NT2/D1 (cell line): ENCODE results near the gene PIP5K1A.

Experiments
- DNase-seq: peaks from one replicate; pipeline ENCODE4 v3.0.0-alpha.2; 2011; ENCODE audit warnings: low read depth, low spot score
- H3K27me3 ChIP-seq: 2 replicates; pipeline ENCODE4 v1.6.0; 2011; ENCODE audit warnings: mild to moderate bottlenecking; ENCODE audit not compliant: insufficient read length, insufficient read depth
- H3K36me3 ChIP-seq: 2 replicates; pipeline ENCODE4 v1.6.1; 2011; ENCODE audit warnings: mild to moderate bottlenecking, low read length, mixed read lengths; ENCODE audit not compliant: insufficient read depth, insufficient read length
- H3K4me1 ChIP-seq: 2 replicates; pipeline ENCODE4 v1.5.1; 2011; ENCODE audit not compliant: insufficient read depth, insufficient read length
- H3K4me3 ChIP-seq: 2 replicates; pipeline ENCODE4 v1.5.1; 2011; ENCODE audit warnings: low read depth; ENCODE audit not compliant: insufficient read length
- H3K9ac ChIP-seq: 2 replicates; pipeline ENCODE4 v1.6.0; 2011; ENCODE audit warnings: low read depth; ENCODE audit not compliant: insufficient read length
- H3K9me3 ChIP-seq: 2 replicates; pipeline ENCODE4 v1.5.1; 2011; ENCODE audit warnings: mild to moderate bottlenecking, low read length; ENCODE audit not compliant: insufficient read depth
- SUZ12 ChIP-seq: IDR thresholded peaks from 2 replicates; pipeline ENCODE4 v1.6.1; 2011; ENCODE audit not compliant: insufficient read length, insufficient read depth; ENCODE audit errors: extremely low read depth
- YY1 ChIP-seq: IDR thresholded peaks from 2 replicates; pipeline ENCODE4 v1.6.1; 2011; ENCODE audit not compliant: insufficient read length, insufficient read depth
- ZNF274 ChIP-seq: IDR thresholded peaks from 2 replicates; pipeline ENCODE4 v1.6.1; 2011; ENCODE audit warnings: mild to moderate bottlenecking, low read depth, low read length

PIP5K1A gene

GRCh38 chr1:151211972-151212705 lies 13.8 kb downstream of the PIP5K1A start:
- Histone ChIP-seq H3K27me3 (no peaks in the 10 kb centered on the region), H3K4me3 (no peak overlapping the region), H3K9ac (no peak overlapping the region), H3K36me3 (peaks cover 71% of the 10 kb centered on the region), H3K9me3 (no peaks in the 10 kb centered on the region), H3K4me1 (peaks cover 2% of the 10 kb centered on the region)
- DNase-seq, result no peak
- TF ChIP-seq ZNF274 (no peak), YY1 (no peak), SUZ12 (no peak)

- Histone ChIP-seq H3K9ac (no peak overlapping the region), H3K4me3 (no peak overlapping the region), H3K9me3 (no peaks in the 10 kb centered on the region), H3K27me3 (no peaks in the 10 kb centered on the region), H3K36me3 (peaks cover 66% of the 10 kb centered on the region), H3K4me1 (peaks cover 2% of the 10 kb centered on the region)
- no peak for TF ChIP-seq ZNF274
- TF ChIP-seq SUZ12, result no peak
- no peak for TF ChIP-seq YY1
- no peak for DNase-seq
Observed at GRCh38 chr1:151213560-151213959, 15.2 kb downstream of the PIP5K1A start.

- Histone ChIP-seq H3K4me3 (no peak overlapping the region), H3K27me3 (no peaks in the 10 kb centered on the region), H3K4me1 (no peaks in the 10 kb centered on the region), H3K9ac (no peak overlapping the region), H3K36me3 (peaks cover 63% of the 10 kb centered on the region), H3K9me3 (no peaks in the 10 kb centered on the region)
- DNase-seq, result no peak
- TF ChIP-seq YY1 (no peak), ZNF274 (no peak), SUZ12 (no peak)
Observed at GRCh38 chr1:151221616-151222015, 23.3 kb downstream of the PIP5K1A start.

- TF ChIP-seq SUZ12, result no peak
- TF ChIP-seq ZNF274, result no peak
- no peak for TF ChIP-seq YY1
- no peaks in the 10 kb centered on the region for H3K9me3 ChIP-seq
- peaks cover 65% of the 10 kb centered on the region for H3K36me3 ChIP-seq
- no peaks in the 10 kb centered on the region for H3K4me1 ChIP-seq
- H3K27me3 ChIP-seq, result no peaks in the 10 kb centered on the region
- H3K4me3 ChIP-seq, result no peak overlapping the region
- no peak overlapping the region for H3K9ac ChIP-seq
- no peak for DNase-seq
Observed at GRCh38 chr1:151222130-151222529, 23.8 kb downstream of the PIP5K1A start.

GRCh38 chr1:151235235-151235634 lies 36.9 kb downstream of the PIP5K1A start:
- no peaks in the 10 kb centered on the region for H3K9me3 ChIP-seq
- no peaks in the 10 kb centered on the region for H3K4me1 ChIP-seq
- peaks cover 97% of the 10 kb centered on the region for H3K36me3 ChIP-seq
- DNase-seq, result no peak
- H3K4me3 ChIP-seq, result no peak overlapping the region
- H3K9ac ChIP-seq, result no peak overlapping the region
- H3K27me3 ChIP-seq, result no peaks in the 10 kb centered on the region
- TF ChIP-seq ZNF274 (no peak), SUZ12 (no peak), YY1 (no peak)

- no peak for TF ChIP-seq SUZ12
- Histone ChIP-seq H3K27me3 (no peaks in the 10 kb centered on the region), H3K4me3 (no peak overlapping the region), H3K36me3 (peaks cover 98% of the 10 kb centered on the region), H3K9ac (no peak overlapping the region), H3K9me3 (no peaks in the 10 kb centered on the region), H3K4me1 (no peaks in the 10 kb centered on the region)
- no peak for DNase-seq
Observed at GRCh38 chr1:151237678-151238466, 39.5 kb downstream of the PIP5K1A start.

GRCh38 chr1:151238467-151238739 lies 40.1 kb downstream of the PIP5K1A start:
- TF ChIP-seq YY1 (no peak), SUZ12 (no peak), ZNF274 (no peak)
- no peak for DNase-seq
- Histone ChIP-seq H3K9ac (no peak overlapping the region), H3K27me3 (no peaks in the 10 kb centered on the region), H3K36me3 (peaks cover 99% of the 10 kb centered on the region), H3K4me1 (no peaks in the 10 kb centered on the region), H3K9me3 (no peaks in the 10 kb centered on the region), H3K4me3 (no peak overlapping the region)

GRCh38 chr1:151242442-151242841 lies 44.1 kb downstream of the PIP5K1A start:
- Histone ChIP-seq H3K4me3 (no peak overlapping the region), H3K9ac (no peak overlapping the region), H3K4me1 (no peaks in the 10 kb centered on the region), H3K36me3 (peaks cover 100% of the 10 kb centered on the region), H3K9me3 (no peaks in the 10 kb centered on the region), H3K27me3 (no peaks in the 10 kb centered on the region)
- TF ChIP-seq ZNF274, result no peak
- TF ChIP-seq YY1, result no peak
- TF ChIP-seq SUZ12, result no peak
- no peak for DNase-seq
